ENCODE results near the gene RNF175.

RNF175 gene

GRCh38 chr4:153798901-153799693 lies 39.3 kb upstream of the RNF175 start:
- DNase-seq (ENCODE audit: low spot score), result no peak
- ChIA-PET POLR2A (ENCODE audit: low non-redundant PET) (no interaction called here), CTCF (interaction anchor here (0.5 kb wide), 1 partner anchor 258 kb away, joined by 3 read pairs; no protein-coding TSS in a partner anchor)
- H3K27ac ChIP-seq, result no peak overlapping the region
- TF ChIP-seq, protein P1, sequence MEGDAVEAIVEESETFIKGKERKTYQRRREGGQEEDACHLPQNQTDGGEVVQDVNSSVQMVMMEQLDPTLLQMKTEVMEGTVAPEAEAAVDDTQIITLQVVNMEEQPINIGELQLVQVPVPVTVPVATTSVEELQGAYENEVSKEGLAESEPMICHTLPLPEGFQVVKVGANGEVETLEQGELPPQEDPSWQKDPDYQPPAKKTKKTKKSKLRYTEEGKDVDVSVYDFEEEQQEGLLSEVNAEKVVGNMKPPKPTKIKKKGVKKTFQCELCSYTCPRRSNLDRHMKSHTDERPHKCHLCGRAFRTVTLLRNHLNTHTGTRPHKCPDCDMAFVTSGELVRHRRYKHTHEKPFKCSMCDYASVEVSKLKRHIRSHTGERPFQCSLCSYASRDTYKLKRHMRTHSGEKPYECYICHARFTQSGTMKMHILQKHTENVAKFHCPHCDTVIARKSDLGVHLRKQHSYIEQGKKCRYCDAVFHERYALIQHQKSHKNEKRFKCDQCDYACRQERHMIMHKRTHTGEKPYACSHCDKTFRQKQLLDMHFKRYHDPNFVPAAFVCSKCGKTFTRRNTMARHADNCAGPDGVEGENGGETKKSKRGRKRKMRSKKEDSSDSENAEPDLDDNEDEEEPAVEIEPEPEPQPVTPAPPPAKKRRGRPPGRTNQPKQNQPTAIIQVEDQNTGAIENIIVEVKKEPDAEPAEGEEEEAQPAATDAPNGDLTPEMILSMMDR (conservative IDR thresholded peaks at IDR 0.05; ENCODE audit: low read depth), result no peak

- CTCF ChIA-PET, result interaction anchor here (0.6 kb wide), 1 partner anchor 12 kb away, joined by 6 read pairs; no protein-coding TSS in a partner anchor
- TF ChIP-seq, protein P1 (conservative IDR thresholded peaks at IDR 0.05; ENCODE audit: low read depth), result no peak
- POLR2A ChIA-PET (ENCODE audit: low non-redundant PET), result no interaction called here
- no peak overlapping the region for H3K27ac ChIP-seq
- no peak for DNase-seq (ENCODE audit: low spot score)
Observed at GRCh38 chr4:153798420-153798819, 38.6 kb upstream of the RNF175 start.

GRCh38 chr4:153794006-153794405 lies 34.2 kb upstream of the RNF175 start:
- POLR2A ChIA-PET (ENCODE audit: low non-redundant PET), result no interaction called here

DNA sequence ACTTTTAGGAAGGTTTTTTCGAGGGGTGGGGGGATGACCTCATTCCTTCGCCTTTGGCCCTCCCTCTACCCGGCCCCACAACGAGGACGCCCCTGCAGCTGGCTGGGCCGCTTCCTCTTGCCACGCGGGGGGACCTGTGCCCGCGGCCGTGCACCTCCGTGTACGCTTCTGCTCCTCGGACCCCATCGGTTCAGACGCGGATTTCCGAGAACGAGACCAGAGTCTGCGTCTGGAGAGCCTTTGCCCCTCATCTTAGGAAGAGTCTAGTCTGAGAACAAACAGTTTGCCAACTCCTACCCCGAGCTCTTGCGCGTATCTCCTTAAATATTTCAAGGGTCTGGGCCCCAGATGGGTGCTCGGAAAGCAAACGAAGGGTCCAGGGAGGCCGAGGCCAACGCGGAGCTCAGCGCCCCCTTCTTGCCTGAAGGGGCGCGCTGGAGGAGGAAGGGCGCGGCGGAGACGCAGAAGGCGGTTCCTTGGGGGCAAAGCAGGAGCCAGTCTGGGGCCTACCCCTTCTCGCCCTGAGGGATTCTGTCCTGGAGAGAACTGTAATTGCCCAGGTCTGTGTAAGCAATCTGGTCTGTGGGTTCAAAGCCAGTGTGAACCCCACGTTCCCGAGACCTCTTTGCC lies 32.9 kb upstream of the RNF175 start:
- H3K27ac ChIP-seq, result no peak overlapping the region
- TF ChIP-seq, protein P1 (conservative IDR thresholded peaks at IDR 0.05; ENCODE audit: low read depth), result no peak
- ChIA-PET CTCF (interaction anchor here (0.7 to 1.2 kb wide), 3 partner anchors 96 to 566 kb away, joined by 3 to 7 read pairs (median 3); no protein-coding TSS in a partner anchor), POLR2A (ENCODE audit: low non-redundant PET) (no interaction called here)
- no peak for DNase-seq (ENCODE audit: low spot score)

More at GRCh38 chr4:153794006-153794405, 34.2 kb upstream of the RNF175 start:
- DNase-seq (ENCODE audit: low spot score), result no peak
- CTCF ChIA-PET, result interaction anchor here (0.7 kb wide), 1 partner anchor 112 kb away, joined by 6 read pairs; no protein-coding TSS in a partner anchor
- H3K27ac ChIP-seq, result no peak overlapping the region
- TF ChIP-seq, protein P1 (conservative IDR thresholded peaks at IDR 0.05; ENCODE audit: low read depth), result no peak

- POLR2A ChIA-PET (ENCODE audit: low non-redundant PET), result no interaction called here
- DNase-seq (ENCODE audit: low spot score), result peak; percentile 64
- no peak overlapping the region for H3K27ac ChIP-seq
Observed at GRCh38 chr4:153791746-153792617, 32.2 kb upstream of the RNF175 start.

More at GRCh38 chr4:153791746-153792617, 32.2 kb upstream of the RNF175 start:
- CTCF ChIA-PET, result interaction anchor here (0.6 to 1.2 kb wide), 5 partner anchors 31 to 566 kb away, joined by 3 to 7 read pairs (median 4); no protein-coding TSS in a partner anchor
- TF ChIP-seq, protein P1 (conservative IDR thresholded peaks at IDR 0.05; ENCODE audit: low read depth), result no peak

Data from RWPE1 (cell line).